ENCODE data around the gene PTPRD. TPM values are rescaled to one million over a fixed set of nuclear protein-coding genes. Genes with fewer than 3 reads are reported as not detected.

Gene PTPRD
- total and polyA plus RNA-seq, 2 of the 4 experiments (the other 2 are of a cell fraction): 0.07 to 0.18 TPM

- DNase-seq: no peak
- H3K14ac ChIP-seq (replicated peaks; ENCODE audit: low read depth, low read length): no peak overlapping the region
- BruUV-seq (replicated peaks): no TSS peak
These were observed 169.5 kb downstream of the PTPRD start for GRCh38 chr9:10443181-10443867.

More at GRCh38 chr9:10443181-10443867, 169.5 kb downstream of the PTPRD start:
- Histone ChIP-seq H3K4me3 (ENCODE audit: insufficient read depth, low read depth, low read length) (no peak overlapping the region), H3K4ac (ENCODE audit: low read depth, low read length) (no peak overlapping the region), H3K56ac (ENCODE audit: extremely low read depth, insufficient read depth, low read length) (no peak overlapping the region), H4K8ac (ENCODE audit: low read depth in 2 of 2, low read length in 2 of 2) (no peak overlapping the region), H2BK15ac (ENCODE audit: low read depth, low read length) (no peak overlapping the region), H2BK20ac (ENCODE audit: low read depth, low read length) (no peak overlapping the region), H2BK5ac (ENCODE audit: low read depth, low read length, poor library complexity, severe bottlenecking) (no peak overlapping the region), H2AK5ac (ENCODE audit: low read depth, low read length) (no peak overlapping the region), H3K9me3 (ENCODE audit: control insufficient read depth, insufficient read depth, low read length) (no peaks in the 10 kb centered on the region), H2AFZ (replicated peaks; ENCODE audit: low read length, poor library complexity) (no peak overlapping the region), H2AK9ac (replicated peaks; ENCODE audit: low read depth, low read length, poor library complexity) (no peak overlapping the region), H3K23ac (ENCODE audit: low read depth, low read length) (no peak overlapping the region), H2BK120ac (ENCODE audit: low read depth, low read length) (no peak overlapping the region), H3K27ac (ENCODE audit: insufficient read depth, low read length) (no peak overlapping the region), H3K79me1 (ENCODE audit: low read depth in 1 of 2, low read length in 2 of 2) (no peaks in the 10 kb centered on the region), H3K18ac (ENCODE audit: low read depth, low read length) (no peak overlapping the region), H4K20me1 (ENCODE audit: insufficient read depth, low read length) (no peaks in the 10 kb centered on the region), H3K9me1 (ENCODE audit: insufficient read depth, low read length) (no peaks in the 10 kb centered on the region), H4K5ac (ENCODE audit: low read depth, low read length) (no peak overlapping the region), H3K9ac (ENCODE audit: low read depth, low read length) (no peak overlapping the region), H3K36me3 (ENCODE audit: control insufficient read depth, insufficient read depth, low read length) (no peaks in the 10 kb centered on the region), H3K4me2 (ENCODE audit: low read depth, low read length) (no peak overlapping the region), H4K91ac (ENCODE audit: insufficient read depth, low read depth, low read length) (no peak overlapping the region), H3K4me1 (ENCODE audit: control insufficient read depth, insufficient read depth, low read length) (no peaks in the 10 kb centered on the region), H3K27me3 (ENCODE audit: control insufficient read depth, insufficient read depth, low read length) (no peaks in the 10 kb centered on the region)
- intact Hi-C loops (cut with micrococcal nuclease): no loop called here
- dilution Hi-C loops (cut with HindIII; ENCODE audit: low sequenced_read_pairs, unreplicated experiment): no loop called here
- TF ChIP-seq CHD1 (IDR thresholded peaks at IDR 0.05; ENCODE audit: low read depth, low read length): no peak
- no peak for TF ChIP-seq FOS (IDR thresholded peaks at IDR 0.05; ENCODE audit: low read depth, low read length)
- TF ChIP-seq SMC3 (IDR thresholded peaks at IDR 0.05; ENCODE audit: low read depth, low read length): no peak
- TF ChIP-seq CEBPB (IDR thresholded peaks at IDR 0.05; ENCODE audit: low read depth, low read length): no peak
- no peak for TF ChIP-seq USF2 (IDR thresholded peaks at IDR 0.05; ENCODE audit: low read depth, low read length)
- no peak for TF ChIP-seq RAD21 (IDR thresholded peaks at IDR 0.05; ENCODE audit: low read length)
- ChIA-PET POLR2A (ENCODE audit: unreplicated experiment) (interaction anchor here (0.5 kb wide), 1 partner anchor 1942 kb away, joined by 3 read pairs; no protein-coding TSS in a partner anchor), CTCF (no interaction called here)
- in situ Hi-C loops (cut with MboI; ENCODE audit: low sequenced_read_pairs): no loop called here
- no CpG with 5 or more reads among the region's 4 CpGs for WGBS, 2 experiments (ENCODE audit: extremely low coverage in 2 of 2, insufficient read length in 1 of 2)
- ATAC-seq (ENCODE audit: low read depth): no peak
